ENCODE results near the gene GRM5.

DNA sequence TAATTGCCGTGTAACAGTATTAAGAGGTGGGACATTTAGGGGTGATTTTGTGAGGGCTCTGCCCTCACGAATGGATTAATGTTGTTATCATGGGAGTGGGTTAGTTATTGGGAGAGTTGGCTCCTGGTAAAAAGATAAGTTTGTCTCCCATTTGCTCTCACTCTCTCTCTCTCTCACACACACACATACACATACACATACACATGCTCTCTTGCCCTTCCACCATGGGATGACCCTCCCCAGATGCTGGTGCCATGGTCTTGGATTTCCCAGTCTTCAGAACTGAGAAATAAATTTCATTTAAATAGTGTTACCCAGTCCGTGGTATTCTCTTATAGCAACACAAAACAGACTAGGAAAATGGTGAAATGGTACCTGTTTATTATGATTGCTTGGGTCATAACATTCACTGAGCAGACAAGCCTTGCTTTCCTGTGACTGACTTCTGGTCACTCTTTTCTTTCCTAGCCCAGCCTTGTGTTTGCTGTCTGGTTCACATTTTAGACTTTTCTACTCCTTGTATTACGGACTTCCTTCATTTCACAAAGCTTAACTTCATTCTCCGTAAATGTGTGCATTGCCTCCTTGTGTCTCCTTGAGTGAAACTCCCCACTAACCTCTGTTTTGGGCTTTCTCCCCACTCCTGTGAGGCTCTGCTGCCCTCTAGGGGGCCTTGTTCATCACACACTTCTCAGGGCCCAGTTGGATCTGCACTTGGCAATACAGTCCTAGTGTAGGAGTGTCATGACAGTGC, 521.7 kb downstream of the GRM5 start:
- TF ChIP-seq CTCF (IDR thresholded peaks at IDR 0.05): peak; percentile 97
- no peak for TF ChIP-seq TCF7L2 (IDR thresholded peaks at IDR 0.05; ENCODE audit: low read depth, low read length)
- no peak for TF ChIP-seq SIN3A (IDR thresholded peaks at IDR 0.05; ENCODE audit: borderline replicate concordance, insufficient read depth, low read depth, low read length)
- TF ChIP-seq, protein P1, sequence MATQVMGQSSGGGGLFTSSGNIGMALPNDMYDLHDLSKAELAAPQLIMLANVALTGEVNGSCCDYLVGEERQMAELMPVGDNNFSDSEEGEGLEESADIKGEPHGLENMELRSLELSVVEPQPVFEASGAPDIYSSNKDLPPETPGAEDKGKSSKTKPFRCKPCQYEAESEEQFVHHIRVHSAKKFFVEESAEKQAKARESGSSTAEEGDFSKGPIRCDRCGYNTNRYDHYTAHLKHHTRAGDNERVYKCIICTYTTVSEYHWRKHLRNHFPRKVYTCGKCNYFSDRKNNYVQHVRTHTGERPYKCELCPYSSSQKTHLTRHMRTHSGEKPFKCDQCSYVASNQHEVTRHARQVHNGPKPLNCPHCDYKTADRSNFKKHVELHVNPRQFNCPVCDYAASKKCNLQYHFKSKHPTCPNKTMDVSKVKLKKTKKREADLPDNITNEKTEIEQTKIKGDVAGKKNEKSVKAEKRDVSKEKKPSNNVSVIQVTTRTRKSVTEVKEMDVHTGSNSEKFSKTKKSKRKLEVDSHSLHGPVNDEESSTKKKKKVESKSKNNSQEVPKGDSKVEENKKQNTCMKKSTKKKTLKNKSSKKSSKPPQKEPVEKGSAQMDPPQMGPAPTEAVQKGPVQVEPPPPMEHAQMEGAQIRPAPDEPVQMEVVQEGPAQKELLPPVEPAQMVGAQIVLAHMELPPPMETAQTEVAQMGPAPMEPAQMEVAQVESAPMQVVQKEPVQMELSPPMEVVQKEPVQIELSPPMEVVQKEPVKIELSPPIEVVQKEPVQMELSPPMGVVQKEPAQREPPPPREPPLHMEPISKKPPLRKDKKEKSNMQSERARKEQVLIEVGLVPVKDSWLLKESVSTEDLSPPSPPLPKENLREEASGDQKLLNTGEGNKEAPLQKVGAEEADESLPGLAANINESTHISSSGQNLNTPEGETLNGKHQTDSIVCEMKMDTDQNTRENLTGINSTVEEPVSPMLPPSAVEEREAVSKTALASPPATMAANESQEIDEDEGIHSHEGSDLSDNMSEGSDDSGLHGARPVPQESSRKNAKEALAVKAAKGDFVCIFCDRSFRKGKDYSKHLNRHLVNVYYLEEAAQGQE (IDR thresholded peaks at IDR 0.05; ENCODE audit: insufficient read depth in 1 of 2, low read depth in 2 of 2, low read length in 1 of 2): no peak
- no peak for TF ChIP-seq POLR2AphosphoS5 (IDR thresholded peaks at IDR 0.05; ENCODE audit: low read depth, low read length)

Measured in Panc1 (cell line).